ENCODE measurements around the gene APBA2.

DNA sequence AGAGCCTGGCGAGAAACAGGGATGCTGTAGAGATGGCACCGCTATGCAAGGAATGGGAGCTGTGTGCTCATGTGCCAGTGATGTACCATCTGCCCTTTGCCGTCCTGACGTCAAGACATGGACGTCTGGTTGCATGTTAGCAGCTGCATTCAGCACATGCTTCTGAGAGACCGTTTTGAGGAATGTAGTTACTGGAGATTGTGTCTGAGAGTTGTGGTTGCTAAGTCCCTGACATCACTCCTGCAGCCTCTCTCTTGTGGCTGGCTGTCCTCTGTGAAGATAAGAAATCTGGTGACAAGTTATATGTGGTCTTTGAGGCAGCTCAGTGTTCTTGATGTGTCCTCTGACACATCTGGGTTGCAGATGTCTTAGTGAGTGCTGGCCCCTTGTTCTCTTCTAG, 165.1 kb downstream of the APBA2 start:
- TF ChIP-seq, protein P1, sequence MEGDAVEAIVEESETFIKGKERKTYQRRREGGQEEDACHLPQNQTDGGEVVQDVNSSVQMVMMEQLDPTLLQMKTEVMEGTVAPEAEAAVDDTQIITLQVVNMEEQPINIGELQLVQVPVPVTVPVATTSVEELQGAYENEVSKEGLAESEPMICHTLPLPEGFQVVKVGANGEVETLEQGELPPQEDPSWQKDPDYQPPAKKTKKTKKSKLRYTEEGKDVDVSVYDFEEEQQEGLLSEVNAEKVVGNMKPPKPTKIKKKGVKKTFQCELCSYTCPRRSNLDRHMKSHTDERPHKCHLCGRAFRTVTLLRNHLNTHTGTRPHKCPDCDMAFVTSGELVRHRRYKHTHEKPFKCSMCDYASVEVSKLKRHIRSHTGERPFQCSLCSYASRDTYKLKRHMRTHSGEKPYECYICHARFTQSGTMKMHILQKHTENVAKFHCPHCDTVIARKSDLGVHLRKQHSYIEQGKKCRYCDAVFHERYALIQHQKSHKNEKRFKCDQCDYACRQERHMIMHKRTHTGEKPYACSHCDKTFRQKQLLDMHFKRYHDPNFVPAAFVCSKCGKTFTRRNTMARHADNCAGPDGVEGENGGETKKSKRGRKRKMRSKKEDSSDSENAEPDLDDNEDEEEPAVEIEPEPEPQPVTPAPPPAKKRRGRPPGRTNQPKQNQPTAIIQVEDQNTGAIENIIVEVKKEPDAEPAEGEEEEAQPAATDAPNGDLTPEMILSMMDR (conservative IDR thresholded peaks at IDR 0.05) = no peak
- TF ChIP-seq ZFX (IDR thresholded peaks at IDR 0.05) = no peak

Measured in C4-2B (cell line).